GM21576 (cell line): ENCODE results near the gene ATG2A.
A peak's percentile ranks its signal among the peaks of the same experiment; 100 is the strongest.

Experiments
- ATAC-seq: cut with Tn5 transposase; IDR thresholded peaks from one replicate; pipeline ENCODE4 v1.9.1; 2021; ENCODE audit warnings: mild to moderate bottlenecking, moderate library complexity; ENCODE audit not compliant: unreplicated experiment

The ATG2A gene

GRCh38 chr11:64925536-64926436 is 8.8 kb upstream of the ATG2A start:
- no peak for ATAC-seq

GRCh38 chr11:64924910-64925284 is 7.9 kb upstream of the ATG2A start:
- ATAC-seq, result no peak

GRCh38 chr11:64923944-64924909 is 7.2 kb upstream of the ATG2A start, which contains the start of gene PPP2R5B:
PPP2R5B (plus strand) TSS chr11:64924689; CDS start chr11:64925735, 1,046 bp downstream.
- ATAC-seq, result peak; percentile 81

- no peak for ATAC-seq
Observed at GRCh38 chr11:64923151-64923661, 6.2 kb upstream of the ATG2A start.

GRCh38 chr11:64921384-64921783 is 4.4 kb upstream of the ATG2A start:
- no peak for ATAC-seq

GRCh38 chr11:64920124-64920523 is 3.1 kb upstream of the ATG2A start:
- ATAC-seq, result no peak

GRCh38 chr11:64919627-64920026 is 2.6 kb upstream of the ATG2A start:
- no peak for ATAC-seq

- ATAC-seq, result no peak
Observed at GRCh38 chr11:64918017-64918416, 1.0 kb upstream of the ATG2A start.

GRCh38 chr11:64917663-64917995 is 620 bp upstream of the ATG2A start:
- ATAC-seq, result no peak

GRCh38 chr11:64916040-64916774 is 802 bp downstream of the ATG2A start:
- no peak for ATAC-seq

- no peak for ATAC-seq
Observed at GRCh38 chr11:64915376-64915887, 1.6 kb downstream of the ATG2A start.

- ATAC-seq, result no peak
Observed at GRCh38 chr11:64914123-64914522, 2.9 kb downstream of the ATG2A start.

- no peak for ATAC-seq
Observed at GRCh38 chr11:64913171-64913727, 3.8 kb downstream of the ATG2A start.

- ATAC-seq, result no peak
Observed at GRCh38 chr11:64911689-64912088, 5.3 kb downstream of the ATG2A start.

GRCh38 chr11:64911142-64911541 is 5.9 kb downstream of the ATG2A start:
- ATAC-seq, result no peak

- ATAC-seq, result no peak
Observed at GRCh38 chr11:64910451-64911093, 6.4 kb downstream of the ATG2A start.

- ATAC-seq, result no peak
Observed at GRCh38 chr11:64909653-64910343, 7.2 kb downstream of the ATG2A start.

- no peak for ATAC-seq
Observed at GRCh38 chr11:64908766-64909165, 8.2 kb downstream of the ATG2A start.

- ATAC-seq, result no peak
Observed at GRCh38 chr11:64906314-64906635, 10.7 kb downstream of the ATG2A start.
